Dermis blood vessel endothelial cell (primary cell): Measurements from ENCODE around the gene CTSW. TPM values are rescaled to one million over a fixed set of nuclear protein-coding genes. Genes with fewer than 3 reads are reported as not detected.
A peak's percentile ranks its signal among the peaks of the same experiment; 100 is the strongest.
"Not testable (repeated sequence)": the region's sequence is repeated elsewhere in the genome, so short reads cannot be mapped to it uniquely, and the experiment has no call there.

Experiments used
- DNase-seq: peaks from one replicate; pipeline ENCODE4 v3.0.0; 2010
- total RNA-seq: library from RNA; depleted of rRNA; stranded (reverse); fragments of >200 nt; gene quantifications from 2 replicates; pipeline ENCODE4 v1.2.3, GENCODE V29; 2014

CTSW gene
- total RNA-seq, 1 donor from 2014 or later, result not detected

- DNase-seq, result no peak
Observed at GRCh38 chr11:65886826-65887722, 7.4 kb downstream of the CTSW start.

GRCh38 chr11:65887723-65888162 is 8.1 kb downstream of the CTSW start:
- no peak for DNase-seq

- peak; percentile 98 for DNase-seq
Observed at GRCh38 chr11:65888163-65888814, 8.7 kb downstream of the CTSW start, which contains the start of gene FIBP. Gene FIBP (minus strand): TSS chr11:65888471. CDS start chr11:65888418, 53 bp downstream.

DNA sequence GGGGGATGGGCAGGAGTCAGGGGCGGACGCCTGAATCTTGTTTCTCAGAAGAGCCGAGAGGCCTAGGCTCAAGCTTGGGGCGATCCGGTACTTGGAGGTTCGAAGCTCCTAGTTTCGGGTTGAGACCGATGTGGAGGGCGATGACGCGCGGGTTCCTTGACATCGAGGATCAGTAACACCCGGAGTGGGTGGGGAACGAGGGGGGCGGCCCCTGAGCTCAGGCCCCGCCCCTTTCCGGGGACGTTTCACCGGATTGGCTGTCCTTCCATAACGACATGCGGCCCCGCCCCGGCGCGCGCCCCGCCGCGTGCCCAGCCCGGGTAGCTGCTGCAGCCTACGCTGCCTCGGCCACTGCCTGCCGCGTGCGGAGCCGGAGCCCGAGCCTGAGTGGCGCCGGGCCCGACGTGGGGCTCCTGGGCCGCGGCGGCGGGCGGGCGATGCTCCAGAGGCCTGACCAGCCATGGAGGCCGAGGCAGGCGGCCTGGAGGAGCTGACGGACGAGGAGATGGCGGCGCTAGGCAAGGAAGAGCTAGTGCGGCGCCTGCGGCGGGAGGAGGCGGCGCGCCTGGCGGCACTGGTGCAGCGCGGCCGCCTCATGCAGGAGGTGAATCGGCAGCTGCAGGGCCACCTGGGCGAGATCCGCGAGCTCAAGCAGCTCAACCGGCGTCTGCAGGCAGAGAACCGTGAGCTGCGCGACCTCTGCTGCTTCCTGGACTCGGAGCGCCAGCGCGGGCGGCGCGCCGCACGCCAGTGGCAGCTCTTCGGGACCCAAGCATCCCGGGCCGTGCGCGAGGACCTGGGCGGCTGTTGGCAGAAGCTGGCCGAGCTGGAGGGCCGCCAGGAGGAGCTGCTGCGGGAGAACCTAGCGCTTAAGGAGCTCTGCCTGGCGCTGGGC is 10.9 kb downstream of the CTSW start, which contains the start of gene CCDC85B:
TSS of gene CCDC85B (plus strand) at position 350 of the 895 bp plus-strand sequence. CDS start at position 461, 111 bp downstream.
- peak; percentile 97 for DNase-seq

DNA sequence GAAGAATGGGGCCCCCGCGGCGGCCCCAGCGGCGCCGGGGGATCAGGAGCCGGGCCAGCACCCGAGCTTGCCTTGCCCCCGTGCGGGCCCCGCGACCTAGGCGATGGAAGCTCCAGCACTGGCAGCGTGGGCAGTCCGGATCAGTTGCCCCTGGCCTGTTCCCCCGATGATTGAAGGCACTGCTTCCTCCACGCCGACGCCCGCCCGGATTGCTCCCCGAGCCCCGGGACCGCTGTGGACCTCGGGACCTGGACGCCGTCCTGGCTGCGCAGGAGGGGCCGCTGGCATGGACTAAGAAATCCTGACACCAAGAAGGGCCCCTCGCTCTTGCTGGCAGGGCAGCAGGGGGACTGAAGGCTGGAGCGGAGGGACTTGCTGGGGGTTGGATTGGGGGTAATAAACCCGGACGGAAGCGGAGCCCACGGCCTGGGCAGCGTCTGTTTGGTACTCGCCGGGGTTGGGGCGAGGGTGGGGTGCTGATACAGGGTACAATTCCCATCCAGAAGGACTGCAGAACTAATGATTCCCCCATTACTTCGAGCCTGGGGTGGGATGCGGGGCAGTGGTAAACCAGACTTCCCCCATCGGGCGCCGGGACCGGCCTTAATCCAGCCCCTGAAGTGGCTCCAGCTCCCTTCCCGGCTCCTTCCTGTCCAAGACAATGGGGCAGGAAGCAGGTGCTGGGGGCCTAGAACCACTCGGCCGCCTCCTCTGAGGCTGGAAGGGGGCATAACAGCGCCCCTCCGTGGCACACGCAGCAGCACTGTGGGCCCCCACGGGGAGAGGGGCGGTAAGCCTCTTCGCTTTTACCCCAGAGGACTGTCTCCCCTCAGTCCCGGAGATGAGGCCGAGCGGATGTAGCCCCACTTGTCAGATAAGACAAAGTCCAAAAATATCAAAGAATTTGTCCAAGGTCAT is 11.8 kb downstream of the CTSW start:
- DNase-seq, result peak; percentile 96

- DNase-seq, result not testable (repeated sequence)
Observed at GRCh38 chr11:65892137-65892540, 12.5 kb downstream of the CTSW start.

DNA sequence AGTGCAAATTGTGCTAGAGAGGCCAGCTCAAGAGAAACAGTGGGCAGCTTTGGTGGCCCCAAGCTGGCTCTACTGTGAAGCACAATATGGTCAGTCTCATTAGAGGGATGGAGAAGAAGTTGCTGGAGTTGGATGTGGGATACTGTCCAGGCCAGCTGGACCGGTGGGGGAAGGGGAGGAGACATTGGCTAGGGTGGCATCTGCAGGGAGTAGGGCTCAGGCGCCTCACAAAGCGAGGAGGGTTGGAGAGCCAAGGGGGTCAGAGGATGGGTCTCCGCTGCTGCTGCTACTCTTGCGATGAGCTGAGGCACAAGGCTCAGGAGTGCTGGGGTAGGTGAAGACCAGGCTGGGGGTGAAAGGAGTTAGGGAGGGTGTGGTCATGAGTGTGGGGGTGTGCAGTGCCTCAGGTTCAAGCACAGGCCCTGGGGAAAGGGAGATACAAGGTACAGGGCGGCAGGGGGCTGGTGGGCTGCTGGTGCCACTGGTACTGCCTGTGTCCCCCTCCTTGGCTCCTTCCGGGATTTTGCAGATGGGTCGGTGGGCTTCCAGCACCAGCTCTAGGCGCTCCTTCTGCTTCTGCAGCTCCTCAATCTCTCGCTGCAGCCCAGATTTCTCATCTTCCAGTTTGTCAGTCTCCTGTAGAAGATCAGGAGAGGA is 13.2 kb downstream of the CTSW start:
- no peak for DNase-seq

DNA sequence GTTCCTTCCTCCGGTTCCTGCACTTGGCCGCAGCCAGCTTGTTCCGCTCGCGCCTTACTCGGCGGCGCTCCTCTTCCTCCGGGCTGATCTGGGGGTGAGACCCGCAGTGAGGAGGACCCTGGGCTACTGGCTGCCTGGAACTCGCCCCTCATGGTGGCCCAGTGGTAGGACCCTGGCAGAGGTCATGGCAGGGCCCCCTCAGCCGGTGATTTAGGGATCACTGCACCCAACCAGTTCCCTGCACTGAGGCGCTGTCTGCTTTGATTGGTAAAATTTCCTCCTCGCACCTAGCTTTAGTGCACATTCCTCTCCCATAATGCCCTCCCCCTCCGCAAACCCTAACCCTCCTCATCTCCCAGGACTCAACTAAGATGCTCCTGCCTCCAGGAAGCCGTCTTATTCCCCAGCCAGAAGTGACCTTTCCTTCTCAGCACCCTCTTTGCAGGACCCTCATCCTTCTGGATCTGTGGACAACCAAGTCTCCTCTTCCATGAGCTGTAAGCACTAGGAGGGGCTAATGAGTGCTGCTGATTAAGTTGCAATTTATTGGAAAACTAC is 14.5 kb downstream of the CTSW start:
- DNase-seq, result peak; percentile 71

GRCh38 chr11:65895482-65895981 is 15.9 kb downstream of the CTSW start:
- no peak for DNase-seq

DNA sequence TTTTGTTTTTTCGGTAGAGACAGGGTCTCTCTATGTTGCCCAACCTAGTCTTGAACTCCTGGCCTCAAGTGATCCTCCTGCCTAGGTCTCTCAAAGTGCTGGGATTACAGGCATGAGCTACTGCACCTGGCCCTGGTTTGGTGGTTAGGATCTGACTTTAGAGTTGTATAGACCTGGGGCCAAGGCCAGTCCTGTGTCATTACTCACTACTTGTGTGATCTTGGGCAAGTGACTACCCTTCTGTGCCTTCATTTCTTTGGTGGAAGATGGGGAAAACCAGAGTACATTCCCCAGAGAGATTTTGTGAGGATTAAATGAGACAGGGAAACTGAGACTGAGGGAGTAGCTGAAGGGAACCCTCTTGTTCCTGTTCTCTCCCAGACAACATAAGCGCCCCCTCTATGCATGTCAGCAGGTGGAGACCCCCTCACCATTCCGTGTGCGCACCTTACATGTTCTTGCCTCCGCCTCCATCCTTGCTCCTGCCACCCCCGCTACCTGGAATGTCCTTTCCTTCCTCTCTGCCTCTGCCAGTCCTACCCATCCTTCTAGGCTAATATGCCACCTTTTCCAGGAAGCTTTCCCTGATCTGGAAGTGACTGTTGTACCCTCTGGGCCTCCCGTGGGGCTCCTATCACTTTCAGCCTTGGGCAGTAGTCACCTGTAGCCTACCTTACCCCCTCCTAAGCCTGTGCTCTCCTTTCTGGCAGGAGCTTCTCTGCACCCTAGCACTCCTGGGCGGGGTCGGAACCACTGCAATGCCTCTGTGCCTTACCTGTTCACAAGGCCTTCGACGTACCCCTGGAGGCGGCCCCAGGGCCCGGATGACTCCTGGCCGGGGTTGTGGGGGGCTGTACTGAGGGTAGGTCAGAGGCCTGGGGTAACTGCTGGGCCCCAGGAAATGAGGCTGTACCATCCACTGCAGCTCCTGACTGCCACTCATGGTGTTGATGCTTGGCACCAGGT is 16.7 kb downstream of the CTSW start:
- DNase-seq, result no peak

- no peak for DNase-seq
Observed at GRCh38 chr11:65897020-65897471, 17.4 kb downstream of the CTSW start.

DNA sequence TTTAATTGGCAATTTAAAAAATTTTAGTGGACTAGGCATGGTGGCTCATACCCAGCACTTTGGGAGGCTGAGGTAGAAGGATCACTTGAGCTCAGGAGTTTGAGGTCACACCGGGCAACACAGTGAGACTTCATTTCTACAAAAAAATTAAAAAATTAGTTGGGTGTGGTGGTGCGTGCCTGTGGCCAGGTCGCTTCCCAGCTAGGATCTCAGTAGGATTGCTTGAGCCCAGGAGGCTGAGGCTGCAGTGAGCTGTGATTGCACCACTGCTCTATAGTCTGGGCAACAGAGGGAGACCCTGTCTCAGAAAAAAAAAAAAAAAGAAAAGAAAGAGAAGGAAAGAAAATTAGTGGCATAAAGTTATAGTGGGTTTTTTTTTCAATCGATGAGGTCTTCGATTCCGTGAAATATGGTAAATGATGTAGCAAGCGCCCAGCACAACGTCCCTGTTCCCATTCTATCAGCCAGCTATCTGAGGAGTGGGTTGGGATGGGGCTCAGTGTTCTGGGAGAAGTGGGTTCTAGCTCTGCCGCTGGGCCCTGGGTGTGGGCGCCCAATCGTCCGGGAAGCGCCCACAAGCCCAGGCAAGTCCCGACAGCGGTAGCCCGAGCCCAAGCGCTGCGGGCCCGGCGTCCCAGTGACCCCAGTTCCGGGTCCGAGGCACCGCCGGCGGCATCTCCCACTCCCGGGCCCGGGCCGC is 19.2 kb downstream of the CTSW start:
- DNase-seq, result no peak

GRCh38 chr11:65899356-65900124 is 19.9 kb downstream of the CTSW start:
- peak; percentile 83 for DNase-seq

DNA sequence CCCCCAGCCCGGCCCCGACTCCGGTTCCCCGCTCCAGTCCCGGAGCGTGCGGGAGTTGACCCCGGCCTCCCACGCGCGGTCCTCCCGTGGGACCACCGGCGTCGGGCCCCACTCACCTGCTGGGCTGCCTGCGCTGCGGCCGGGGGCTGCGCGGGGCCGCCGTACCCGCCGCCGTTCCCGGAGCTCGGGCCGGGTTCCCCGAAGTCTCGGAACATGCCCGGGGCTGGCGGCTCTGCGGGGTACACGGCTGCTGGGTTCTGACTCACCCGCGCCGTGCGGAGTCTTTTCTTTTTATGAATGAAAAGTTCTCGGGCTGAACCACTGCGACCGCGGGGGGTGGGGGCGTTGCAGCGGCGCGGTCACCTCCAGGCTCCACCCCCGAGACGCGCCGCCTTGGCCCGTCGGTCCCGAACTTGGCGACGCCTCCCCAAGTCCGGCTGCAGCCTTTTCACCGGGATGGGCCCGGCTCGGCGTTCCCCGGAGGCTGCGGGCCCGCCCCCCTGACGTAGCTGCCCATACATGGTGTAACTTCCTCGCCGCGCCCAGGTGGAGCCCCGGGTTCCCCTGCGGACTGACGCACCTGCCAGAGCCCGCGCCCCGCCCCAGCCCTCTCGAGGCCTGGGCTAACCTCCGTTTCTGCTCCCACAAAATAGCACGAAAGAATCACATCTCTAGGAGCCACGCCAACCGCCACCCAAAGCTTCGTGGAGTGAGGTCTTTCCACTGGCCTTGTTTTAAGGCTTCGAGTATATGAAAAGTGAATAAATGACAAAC is 20.7 kb downstream of the CTSW start, which contains the start of gene FOSL1:
TSS of gene FOSL1 (minus strand) at position 264 of the 774 bp plus-strand sequence. CDS start at position 215, 49 bp downstream.
- peak; percentile 97 for DNase-seq

GRCh38 chr11:65900899-65901180 is 21.2 kb downstream of the CTSW start:
- no peak for DNase-seq

- no peak for DNase-seq
Observed at GRCh38 chr11:65903068-65903481, 23.4 kb downstream of the CTSW start.

GRCh38 chr11:65903715-65904114 is 24.1 kb downstream of the CTSW start:
- DNase-seq, result no peak
